ENCODE data around the gene COL9A2. TPM values are rescaled to one million over a fixed set of nuclear protein-coding genes. Genes with fewer than 3 reads are reported as not detected.

Gene COL9A2
- total and polyA plus RNA-seq, 2 donors = 3.4 to 39.1 TPM

DNA sequence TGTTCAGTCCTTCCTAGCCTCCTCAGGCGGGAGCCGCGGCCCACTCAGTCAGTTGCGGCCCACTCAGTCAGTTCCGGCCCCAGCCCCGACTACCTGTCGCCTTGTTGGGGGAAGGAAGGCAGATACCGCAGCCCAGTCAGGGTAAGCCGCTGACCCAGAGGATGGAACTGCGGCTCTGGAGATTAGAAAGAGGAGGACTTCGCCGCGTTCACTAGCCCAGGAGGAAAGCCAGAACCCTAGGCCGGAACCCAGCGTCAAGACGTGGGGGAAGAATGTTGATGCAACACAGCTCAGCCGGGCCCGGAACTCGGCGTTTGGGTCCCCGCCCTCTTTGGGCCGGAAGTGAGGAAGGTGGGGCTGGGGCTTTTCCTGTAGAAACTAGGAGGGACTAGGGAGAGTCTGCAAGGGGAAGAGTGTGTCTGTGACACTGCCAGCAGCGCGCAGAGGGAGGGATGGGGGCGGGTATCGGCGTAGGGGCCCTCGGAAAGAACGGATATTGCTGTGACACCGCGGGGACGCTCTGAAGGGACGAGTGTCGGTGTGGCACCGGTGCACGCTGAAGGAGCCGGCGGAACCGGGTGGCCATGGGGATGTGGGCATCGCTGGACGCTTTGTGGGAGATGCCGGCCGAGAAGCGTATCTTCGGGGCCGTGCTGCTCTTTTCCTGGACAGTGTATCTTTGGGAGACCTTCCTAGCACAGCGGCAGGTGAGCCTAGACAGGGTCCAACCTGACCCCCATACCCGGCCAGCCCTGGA is 59.2 kb downstream of the COL9A2 start, which contains the start of gene ZMPSTE24:
Gene ZMPSTE24 (plus strand): TSS at position 549 of the 757 bp plus-strand sequence. CDS start 36 bp downstream, at position 585.
- Histone ChIP-seq H3K4me1 (ENCODE audit: control insufficient read depth in 2 of 2, insufficient read depth in 2 of 2, low read length in 2 of 2) (peaks cover 0 to 9% of the 10 kb centered on the region in 2 donors), H3K4me3 (ENCODE audit: low read length in 2 of 2) (peak within 1 kb of the TSS; percentile 76 to 85), H3K27me3 (ENCODE audit: control insufficient read depth in 2 of 2, insufficient read depth in 1 of 2, low read length in 1 of 2) (no peaks in the 10 kb centered on the region), H3K27ac (ENCODE audit: low read depth in 1 of 2, low read length in 1 of 2) (peak within 1 kb of the TSS; percentile 96 to 98), H3K9me3 (ENCODE audit: control insufficient read depth in 2 of 2, insufficient read depth in 1 of 2, low read length in 1 of 2) (no peaks in the 10 kb centered on the region), H3K36me3 (ENCODE audit: control insufficient read depth in 2 of 2, insufficient read depth in 2 of 2, low read length in 1 of 2) (peaks cover 12 to 23% of the 10 kb centered on the region in 2 donors)
- under 1% methylated on average over 48 of the region's 48 CpGs for WGBS
- peak; percentile 91 to 99 (median 95) for DNase-seq (ENCODE audit: low read depth in 6 of 9, low spot score in 9 of 9)

DNA sequence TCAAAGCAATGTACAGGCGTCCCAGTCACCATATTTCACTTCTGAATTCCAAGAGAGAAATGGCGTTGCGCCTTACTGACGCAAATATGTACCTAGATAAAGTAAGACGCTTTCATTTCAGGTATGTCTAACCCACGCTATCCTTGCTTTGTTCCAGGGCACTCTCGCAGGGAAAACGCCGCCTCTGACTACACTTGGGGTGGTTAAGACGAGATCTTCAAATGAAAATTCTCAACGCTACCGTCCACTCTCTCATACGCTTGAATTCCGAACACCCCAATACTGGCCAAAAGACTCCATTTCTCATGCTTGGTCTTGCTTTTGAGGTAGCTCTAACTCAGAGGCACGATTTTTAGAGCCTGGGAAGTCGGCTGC is 59.8 kb downstream of the COL9A2 start:
- Histone ChIP-seq H3K9me3 (ENCODE audit: control insufficient read depth in 2 of 2, insufficient read depth in 1 of 2, low read length in 1 of 2) (no peaks in the 10 kb centered on the region), H3K27me3 (ENCODE audit: control insufficient read depth in 2 of 2, insufficient read depth in 1 of 2, low read length in 1 of 2) (no peaks in the 10 kb centered on the region), H3K4me1 (ENCODE audit: control insufficient read depth in 2 of 2, insufficient read depth in 2 of 2, low read length in 2 of 2) (peaks cover 0 to 9% of the 10 kb centered on the region in 2 donors), H3K27ac (ENCODE audit: low read depth in 1 of 2, low read length in 1 of 2) (peak overlapping the region; percentile 96 to 98), H3K4me3 (ENCODE audit: low read length in 2 of 2) (peak overlapping the region; percentile 76 to 85), H3K36me3 (ENCODE audit: control insufficient read depth in 2 of 2, insufficient read depth in 2 of 2, low read length in 1 of 2) (peaks cover 12 to 18% of the 10 kb centered on the region in 2 donors)
- DNase-seq (ENCODE audit: low read depth in 6 of 9, low spot score in 9 of 9) = no peak
- under 1% methylated on average over 16 of the region's 16 CpGs for WGBS

DNA sequence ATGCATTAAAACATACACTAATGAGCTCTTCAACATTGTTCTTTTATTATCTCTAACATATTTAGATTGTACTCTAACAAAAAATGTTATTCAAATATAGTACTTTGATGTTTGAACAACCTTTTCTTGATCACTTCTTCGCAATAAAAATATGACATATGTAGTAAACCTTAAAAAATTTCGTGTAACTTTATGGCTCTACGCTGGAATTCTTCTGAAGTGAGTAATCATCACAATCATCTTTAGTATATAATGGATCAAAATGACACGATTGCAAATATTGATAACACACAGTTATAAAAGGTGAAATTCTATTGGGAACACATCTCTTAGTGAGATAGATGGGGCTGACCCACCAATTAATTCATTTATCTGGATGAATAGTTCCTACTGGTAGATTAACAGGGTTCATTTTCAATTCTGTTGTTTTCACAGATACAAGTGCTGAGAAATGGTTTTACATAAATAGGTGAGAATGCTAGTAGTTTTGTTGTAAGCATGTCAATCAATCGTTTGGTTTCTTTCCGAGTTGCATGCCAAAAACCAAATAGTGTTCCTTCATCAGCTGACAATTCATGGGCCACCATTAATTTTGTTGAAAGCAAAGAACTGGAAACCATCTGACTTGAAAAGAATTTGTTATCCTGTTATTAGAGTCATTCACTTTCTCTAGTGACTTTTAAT is 60.5 kb downstream of the COL9A2 start:
- H3K9me3 ChIP-seq (ENCODE audit: control insufficient read depth in 2 of 2, insufficient read depth in 1 of 2, low read length in 1 of 2) = no peaks in the 10 kb centered on the region
- H3K36me3 ChIP-seq (ENCODE audit: control insufficient read depth in 2 of 2, insufficient read depth in 2 of 2, low read length in 1 of 2) = peaks cover 10 to 14% of the 10 kb centered on the region in 2 donors
- 85% methylated on average over 6 of the region's 6 CpGs for WGBS
- DNase-seq (ENCODE audit: low read depth in 6 of 9, low spot score in 9 of 9) = no peak
- peak overlapping the region in 1 of 2 donors; percentile 85 for H3K4me3 ChIP-seq (ENCODE audit: low read length in 2 of 2)
- peaks cover 0 to 9% of the 10 kb centered on the region in 2 donors for H3K4me1 ChIP-seq (ENCODE audit: control insufficient read depth in 2 of 2, insufficient read depth in 2 of 2, low read length in 2 of 2)
- no peak overlapping the region for H3K27ac ChIP-seq (ENCODE audit: low read depth in 1 of 2, low read length in 1 of 2)
- H3K27me3 ChIP-seq (ENCODE audit: control insufficient read depth in 2 of 2, insufficient read depth in 1 of 2, low read length in 1 of 2) = no peaks in the 10 kb centered on the region

DNA sequence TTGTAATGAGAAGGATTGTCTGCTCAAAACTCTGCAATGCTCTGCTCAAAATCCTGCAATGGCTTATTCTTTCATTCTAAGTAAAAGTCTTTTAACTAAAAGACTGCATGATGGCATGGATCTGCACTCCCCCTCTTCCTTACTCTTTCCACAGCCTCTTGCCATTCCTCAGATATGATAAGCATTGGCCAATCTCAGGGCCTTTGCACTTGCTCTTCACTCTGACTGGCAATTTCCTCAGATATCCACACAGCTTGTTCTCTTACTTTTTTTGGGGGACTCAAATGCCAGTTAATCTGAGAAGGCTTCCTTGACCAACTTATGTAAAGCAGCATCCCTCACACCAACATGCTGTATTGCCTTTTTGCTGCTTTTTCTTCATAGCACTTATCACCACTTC is 61.9 kb downstream of the COL9A2 start:
- DNase-seq (ENCODE audit: low read depth in 6 of 9, low spot score in 9 of 9) = no peak
- Histone ChIP-seq H3K27ac (ENCODE audit: low read depth in 1 of 2, low read length in 1 of 2) (no peak overlapping the region), H3K4me3 (ENCODE audit: low read length in 2 of 2) (no peak overlapping the region), H3K36me3 (ENCODE audit: control insufficient read depth in 2 of 2, insufficient read depth in 2 of 2, low read length in 1 of 2) (peaks cover 3% of the 10 kb centered on the region in 2 donors), H3K9me3 (ENCODE audit: control insufficient read depth in 2 of 2, insufficient read depth in 1 of 2, low read length in 1 of 2) (no peaks in the 10 kb centered on the region), H3K27me3 (ENCODE audit: control insufficient read depth in 2 of 2, insufficient read depth in 1 of 2, low read length in 1 of 2) (no peaks in the 10 kb centered on the region), H3K4me1 (ENCODE audit: control insufficient read depth in 2 of 2, insufficient read depth in 2 of 2, low read length in 2 of 2) (peaks cover 0 to 9% of the 10 kb centered on the region in 2 donors)

DNA sequence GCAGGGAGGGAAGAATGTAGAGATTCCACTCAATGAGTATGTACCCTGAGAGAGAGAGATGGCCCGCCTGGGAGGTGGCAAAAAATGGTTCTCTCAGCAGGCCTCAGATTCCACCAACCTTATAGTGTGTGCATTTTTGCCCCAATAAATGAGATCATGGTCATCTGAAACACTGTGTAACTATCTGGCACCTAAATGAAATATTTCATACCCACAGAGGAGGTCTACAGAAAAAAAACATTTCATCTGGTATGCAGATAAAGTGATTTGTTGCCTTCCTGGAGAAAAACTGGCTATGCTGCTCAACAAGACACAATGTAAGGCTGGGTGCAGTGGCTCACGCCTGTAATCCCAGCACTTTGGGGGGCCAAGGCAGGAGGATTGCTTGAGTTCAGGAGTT is 64.5 kb downstream of the COL9A2 start:
- Histone ChIP-seq H3K4me3 (ENCODE audit: low read length in 2 of 2) (no peak overlapping the region), H3K4me1 (ENCODE audit: control insufficient read depth in 2 of 2, insufficient read depth in 2 of 2, low read length in 2 of 2) (no peaks in the 10 kb centered on the region), H3K27ac (ENCODE audit: low read depth in 1 of 2, low read length in 1 of 2) (no peak overlapping the region), H3K27me3 (ENCODE audit: control insufficient read depth in 2 of 2, insufficient read depth in 1 of 2, low read length in 1 of 2) (no peaks in the 10 kb centered on the region), H3K36me3 (ENCODE audit: control insufficient read depth in 2 of 2, insufficient read depth in 2 of 2, low read length in 1 of 2) (no peaks in the 10 kb centered on the region), H3K9me3 (ENCODE audit: control insufficient read depth in 2 of 2, insufficient read depth in 1 of 2, low read length in 1 of 2) (no peaks in the 10 kb centered on the region)
- no peak for DNase-seq (ENCODE audit: low read depth in 6 of 9, low spot score in 9 of 9)
- WGBS = 75% methylated on average over 2 of the region's 2 CpGs

DNA sequence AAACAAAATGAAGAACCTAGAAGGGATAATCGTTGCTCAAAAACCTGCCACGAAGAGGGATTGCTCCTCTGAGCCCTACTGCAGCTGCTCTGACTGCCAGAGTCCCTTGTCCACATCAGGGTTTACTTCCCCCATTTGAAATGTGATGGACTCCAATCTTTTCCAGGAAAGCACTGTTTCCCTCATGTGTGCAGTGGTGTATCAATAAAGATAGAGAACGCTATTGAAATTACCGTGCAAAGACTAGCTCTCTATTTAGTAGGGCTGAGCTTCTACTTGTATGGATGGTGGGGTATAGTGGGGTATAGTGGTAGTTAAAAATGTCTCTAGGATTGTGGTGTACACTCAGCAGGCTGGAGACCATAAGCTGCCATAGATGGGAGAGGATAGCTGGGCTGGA is 65.6 kb downstream of the COL9A2 start:
- DNase-seq (ENCODE audit: low read depth in 6 of 9, low spot score in 9 of 9) = no peak
- 59% methylated on average over 4 of the region's 4 CpGs for WGBS

More for the DNA sequence above, 65.6 kb downstream of the COL9A2 start:
- no peaks in the 10 kb centered on the region for H3K4me1 ChIP-seq (ENCODE audit: control insufficient read depth in 2 of 2, insufficient read depth in 2 of 2, low read length in 2 of 2)
- no peaks in the 10 kb centered on the region for H3K9me3 ChIP-seq (ENCODE audit: control insufficient read depth in 2 of 2, insufficient read depth in 1 of 2, low read length in 1 of 2)
- H3K36me3 ChIP-seq (ENCODE audit: control insufficient read depth in 2 of 2, insufficient read depth in 2 of 2, low read length in 1 of 2) = no peaks in the 10 kb centered on the region
- no peak overlapping the region for H3K4me3 ChIP-seq (ENCODE audit: low read length in 2 of 2)
- H3K27ac ChIP-seq (ENCODE audit: low read depth in 1 of 2, low read length in 1 of 2) = no peak overlapping the region
- H3K27me3 ChIP-seq (ENCODE audit: control insufficient read depth in 2 of 2, insufficient read depth in 1 of 2, low read length in 1 of 2) = no peaks in the 10 kb centered on the region

Other genes with a start within 250 kb of the COL9A2 start
- 81.5 TPM for gene PPT1, start 220.0 kb downstream of the COL9A2 start, total RNA-seq
- gene PPT1, start 220.0 kb downstream of the COL9A2 start, polyA plus RNA-seq = 97.3 TPM
- gene RLF, start 155.9 kb downstream of the COL9A2 start, total RNA-seq = 22.4 TPM
- 10.8 TPM for gene RLF, start 155.9 kb downstream of the COL9A2 start, polyA plus RNA-seq
- gene TMCO2, start 69.3 kb downstream of the COL9A2 start, total RNA-seq = not detected
- gene TMCO2, start 69.3 kb downstream of the COL9A2 start, polyA plus RNA-seq = 0.30 TPM
- gene ZMPSTE24, start 59.0 kb downstream of the COL9A2 start, total RNA-seq = 23.4 TPM
- 23.7 TPM for gene ZMPSTE24, start 59.0 kb downstream of the COL9A2 start, polyA plus RNA-seq
- 55.2 TPM for gene SMAP2, start 56.4 kb upstream of the COL9A2 start, total RNA-seq
- gene SMAP2, start 56.4 kb upstream of the COL9A2 start, polyA plus RNA-seq = 251 TPM
- 2.9 TPM for gene ZFP69B, start 133.2 kb upstream of the COL9A2 start, total RNA-seq
- gene ZFP69B, start 133.2 kb upstream of the COL9A2 start, polyA plus RNA-seq = 1.4 TPM
- 4.4 TPM for gene ZFP69, start 160.0 kb upstream of the COL9A2 start, total RNA-seq
- gene ZFP69, start 160.0 kb upstream of the COL9A2 start, polyA plus RNA-seq = 9.5 TPM
- 12.2 TPM for gene EXO5, start 191.5 kb upstream of the COL9A2 start, total RNA-seq
- gene EXO5, start 191.5 kb upstream of the COL9A2 start, polyA plus RNA-seq = 12.1 TPM
- 5.7 TPM for gene ZNF684, start 214.4 kb upstream of the COL9A2 start, total RNA-seq
- gene ZNF684, start 214.4 kb upstream of the COL9A2 start, polyA plus RNA-seq = 9.5 TPM

Data from thymus (tissue), 11 donors.